ENCODE results near the gene MOB1A.

DNA sequence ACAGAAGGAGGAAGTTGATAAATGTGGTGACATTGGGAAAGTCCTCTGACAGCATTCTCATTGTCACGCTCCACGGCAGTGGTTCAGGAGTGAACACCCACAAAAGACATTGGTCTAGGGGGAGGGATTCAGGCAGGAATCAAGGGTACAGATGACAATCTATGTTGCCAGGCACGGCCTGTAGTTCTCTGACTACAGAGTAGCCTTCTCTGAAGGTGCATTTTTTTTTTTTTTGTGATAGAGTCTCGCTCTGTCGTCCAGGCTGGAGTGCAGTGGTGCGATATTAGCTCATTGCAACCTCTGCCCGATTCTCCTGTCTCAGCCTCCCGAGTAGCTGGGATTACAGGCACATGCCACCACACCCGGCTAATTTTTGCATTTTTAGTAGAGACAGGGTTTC lies 7.4 kb upstream of the MOB1A start:
- TF ChIP-seq GABPA (IDR thresholded peaks at IDR 0.05; ENCODE audit: low read depth) (no peak), REST (IDR thresholded peaks at IDR 0.05; ENCODE audit: insufficient replicate concordance, low read depth) (no peak)
- TF ChIP-seq, protein P1, sequence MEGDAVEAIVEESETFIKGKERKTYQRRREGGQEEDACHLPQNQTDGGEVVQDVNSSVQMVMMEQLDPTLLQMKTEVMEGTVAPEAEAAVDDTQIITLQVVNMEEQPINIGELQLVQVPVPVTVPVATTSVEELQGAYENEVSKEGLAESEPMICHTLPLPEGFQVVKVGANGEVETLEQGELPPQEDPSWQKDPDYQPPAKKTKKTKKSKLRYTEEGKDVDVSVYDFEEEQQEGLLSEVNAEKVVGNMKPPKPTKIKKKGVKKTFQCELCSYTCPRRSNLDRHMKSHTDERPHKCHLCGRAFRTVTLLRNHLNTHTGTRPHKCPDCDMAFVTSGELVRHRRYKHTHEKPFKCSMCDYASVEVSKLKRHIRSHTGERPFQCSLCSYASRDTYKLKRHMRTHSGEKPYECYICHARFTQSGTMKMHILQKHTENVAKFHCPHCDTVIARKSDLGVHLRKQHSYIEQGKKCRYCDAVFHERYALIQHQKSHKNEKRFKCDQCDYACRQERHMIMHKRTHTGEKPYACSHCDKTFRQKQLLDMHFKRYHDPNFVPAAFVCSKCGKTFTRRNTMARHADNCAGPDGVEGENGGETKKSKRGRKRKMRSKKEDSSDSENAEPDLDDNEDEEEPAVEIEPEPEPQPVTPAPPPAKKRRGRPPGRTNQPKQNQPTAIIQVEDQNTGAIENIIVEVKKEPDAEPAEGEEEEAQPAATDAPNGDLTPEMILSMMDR (IDR thresholded peaks at IDR 0.05; ENCODE audit: insufficient read depth, low read length): no peak

All from HL-60 (cell line).